Breast epithelium (tissue), 3 donors: ENCODE data around the gene ASAP2.

Source experiments
- POLR2A ChIP-seq: fragments of 450-650 bp; IDR thresholded peaks from one replicate; pipeline ENCODE4 v1.6.1; 2016; ENCODE audit warnings: antibody characterized with exemption, mild to moderate bottlenecking, moderate library complexity
- POLR2AphosphoS5 ChIP-seq, 3 donors: sonication (generic); formaldehyde crosslinking; IDR thresholded peaks; one replicate each; pipeline ENCODE4 v1.6.1; 2017; ENCODE audit warnings: antibody characterized with exemption in 3 of 3
- TF ChIP-seq, protein P1 (sequence below), 3 donors: fragments of 450-650 bp; IDR thresholded peaks; one replicate each; pipeline ENCODE4 v1.5.1; 2016 to 2017; ENCODE audit warnings: antibody characterized with exemption in 3 of 3, mild to moderate bottlenecking in 3 of 3, moderate library complexity in 3 of 3

DNA sequence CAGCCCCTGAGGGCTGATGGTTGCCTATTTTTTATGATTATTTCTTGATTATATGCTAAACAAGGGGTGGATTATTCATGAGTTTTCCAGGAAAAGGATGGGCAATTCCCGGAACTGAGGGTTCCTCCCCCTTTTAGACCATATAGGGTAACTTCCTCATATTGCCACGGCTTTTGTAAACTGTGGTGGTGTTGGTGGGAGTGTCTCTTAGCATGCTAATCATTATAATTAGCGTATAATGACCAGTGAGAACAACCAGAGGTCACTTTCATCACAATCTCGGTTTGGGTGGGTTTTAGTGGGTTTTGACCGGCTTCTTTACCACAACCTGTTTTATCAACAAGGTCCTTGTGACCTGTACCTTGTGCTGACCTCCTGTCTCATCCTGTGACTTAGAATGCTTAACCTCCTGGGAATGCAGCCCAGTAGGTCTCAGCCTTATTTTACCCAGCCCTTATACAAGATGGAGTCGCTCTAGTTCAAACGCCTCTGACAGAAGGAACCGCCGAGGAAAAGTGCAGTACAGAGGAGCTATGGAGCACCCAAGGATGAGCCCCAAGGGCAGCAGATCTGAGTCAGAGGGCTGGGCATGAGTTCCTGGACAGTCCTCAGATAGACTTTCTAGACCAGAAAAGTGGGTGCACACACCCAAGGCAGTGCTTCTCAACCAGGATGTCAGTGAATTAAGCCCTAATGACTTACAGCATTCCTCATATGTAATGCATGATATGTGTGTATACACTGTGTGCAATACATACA is 37.1 kb upstream of the ASAP2 start:
- TF ChIP-seq, protein P1, sequence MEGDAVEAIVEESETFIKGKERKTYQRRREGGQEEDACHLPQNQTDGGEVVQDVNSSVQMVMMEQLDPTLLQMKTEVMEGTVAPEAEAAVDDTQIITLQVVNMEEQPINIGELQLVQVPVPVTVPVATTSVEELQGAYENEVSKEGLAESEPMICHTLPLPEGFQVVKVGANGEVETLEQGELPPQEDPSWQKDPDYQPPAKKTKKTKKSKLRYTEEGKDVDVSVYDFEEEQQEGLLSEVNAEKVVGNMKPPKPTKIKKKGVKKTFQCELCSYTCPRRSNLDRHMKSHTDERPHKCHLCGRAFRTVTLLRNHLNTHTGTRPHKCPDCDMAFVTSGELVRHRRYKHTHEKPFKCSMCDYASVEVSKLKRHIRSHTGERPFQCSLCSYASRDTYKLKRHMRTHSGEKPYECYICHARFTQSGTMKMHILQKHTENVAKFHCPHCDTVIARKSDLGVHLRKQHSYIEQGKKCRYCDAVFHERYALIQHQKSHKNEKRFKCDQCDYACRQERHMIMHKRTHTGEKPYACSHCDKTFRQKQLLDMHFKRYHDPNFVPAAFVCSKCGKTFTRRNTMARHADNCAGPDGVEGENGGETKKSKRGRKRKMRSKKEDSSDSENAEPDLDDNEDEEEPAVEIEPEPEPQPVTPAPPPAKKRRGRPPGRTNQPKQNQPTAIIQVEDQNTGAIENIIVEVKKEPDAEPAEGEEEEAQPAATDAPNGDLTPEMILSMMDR (IDR thresholded peaks at IDR 0.05), result no peak
- TF ChIP-seq POLR2A (no peak), POLR2AphosphoS5 (IDR thresholded peaks at IDR 0.05) (no peak)
